Activated CD8-positive, alpha-beta memory T cell treated with anti-CD3 and anti-CD28 coated beads for 48 hours (primary cell): ENCODE results near the gene RAB31.
"Not testable (repeated sequence)": the region's sequence is repeated elsewhere in the genome, so short reads cannot be mapped to it uniquely, and the experiment has no call there.

Experiments used
- DNase-seq, 3 experiments: peaks; one replicate each; pipeline ENCODE4 v3.0.0-alpha.2; 2020; ENCODE audit warnings: low read depth in 2 of 3, low spot score in 2 of 3

Gene RAB31

GRCh38 chr18:9835825-9836224 is 127.7 kb downstream of the RAB31 start:
- DNase-seq, result no peak

GRCh38 chr18:9838144-9838877 is 130.2 kb downstream of the RAB31 start:
- DNase-seq, result no peak

GRCh38 chr18:9839211-9839610 is 131.1 kb downstream of the RAB31 start:
- no peak for DNase-seq

GRCh38 chr18:9839853-9840252 is 131.8 kb downstream of the RAB31 start:
- DNase-seq, result no peak

- DNase-seq, result no peak
Measured at GRCh38 chr18:9841752-9842151, 133.7 kb downstream of the RAB31 start.

- no peak for DNase-seq
Measured at GRCh38 chr18:9842448-9842847, 134.3 kb downstream of the RAB31 start.

- DNase-seq, result no peak
Measured at GRCh38 chr18:9845256-9845655, 137.2 kb downstream of the RAB31 start.

GRCh38 chr18:9846162-9846925 is 138.2 kb downstream of the RAB31 start:
- DNase-seq, result no peak

- no peak for DNase-seq
Measured at GRCh38 chr18:9848170-9848879, 140.2 kb downstream of the RAB31 start.

- no peak for DNase-seq
Measured at GRCh38 chr18:9849407-9850283, 141.5 kb downstream of the RAB31 start.

- DNase-seq, result no peak
Measured at GRCh38 chr18:9850309-9850708, 142.2 kb downstream of the RAB31 start.

GRCh38 chr18:9851511-9851910 is 143.4 kb downstream of the RAB31 start:
- no peak for DNase-seq

- DNase-seq, result no peak
Measured at GRCh38 chr18:9852266-9853081, 144.4 kb downstream of the RAB31 start.

- no peak for DNase-seq
Measured at GRCh38 chr18:9854801-9855676, 146.9 kb downstream of the RAB31 start.

GRCh38 chr18:9855681-9856080 is 147.6 kb downstream of the RAB31 start:
- DNase-seq, result no peak

- DNase-seq, result no peak
Measured at GRCh38 chr18:9856092-9856491, 148.0 kb downstream of the RAB31 start.

- not testable (repeated sequence) for DNase-seq
Measured at GRCh38 chr18:9857479-9857998, 149.4 kb downstream of the RAB31 start.

GRCh38 chr18:9858642-9859041 is 150.5 kb downstream of the RAB31 start:
- DNase-seq, result no peak

GRCh38 chr18:9859232-9859631 is 151.1 kb downstream of the RAB31 start:
- no peak for DNase-seq
